ENCODE results near the gene NVL. TPM values are rescaled to one million over a fixed set of nuclear protein-coding genes. Genes with fewer than 3 reads are reported as not detected.
"Not testable (repeated sequence)": the region's sequence is repeated elsewhere in the genome, so short reads cannot be mapped to it uniquely, and the experiment has no call there.

Gene NVL
- total RNA-seq, 1 donor from 2014 or later: 35.5 TPM

GRCh38 chr1:224339442-224340033, 9.6 kb upstream of the NVL start:
- DNase-seq (ENCODE audit: low spot score in 2 of 2) (no peak), FAIRE-seq (no peak)

GRCh38 chr1:224338150-224338838, 8.3 kb upstream of the NVL start:
- FAIRE-seq (no peak), DNase-seq (ENCODE audit: low spot score in 2 of 2) (no peak)

GRCh38 chr1:224333939-224334786, 4.2 kb upstream of the NVL start:
- DNase-seq (ENCODE audit: low spot score in 2 of 2) (no peak), FAIRE-seq (no peak)

GRCh38 chr1:224333309-224333926, 3.4 kb upstream of the NVL start:
- no peak for FAIRE-seq
- peak; percentile 20 to 37 for DNase-seq (ENCODE audit: low spot score in 2 of 2)

- DNase-seq (ENCODE audit: low spot score in 2 of 2): no peak
- FAIRE-seq: no peak
Measured at GRCh38 chr1:224331824-224332223, 1.9 kb upstream of the NVL start.

- DNase-seq (ENCODE audit: low spot score in 2 of 2): no peak
- FAIRE-seq: no peak
Measured at GRCh38 chr1:224331326-224331725, 1.4 kb upstream of the NVL start.

- DNase-seq (ENCODE audit: low spot score in 2 of 2) (no peak), FAIRE-seq (no peak)
Measured at GRCh38 chr1:224329484-224329841, 509 bp downstream of the NVL start.

GRCh38 chr1:224328644-224329043, 1.3 kb downstream of the NVL start:
- no peak for FAIRE-seq
- DNase-seq (ENCODE audit: low spot score in 2 of 2): no peak

GRCh38 chr1:224325959-224326358, 4.0 kb downstream of the NVL start:
- FAIRE-seq (no peak), DNase-seq (ENCODE audit: low spot score in 2 of 2) (no peak)

- DNase-seq (ENCODE audit: low spot score in 2 of 2): no peak
- FAIRE-seq: no peak
Measured at GRCh38 chr1:224321706-224322105, 8.3 kb downstream of the NVL start.

- no peak for DNase-seq (ENCODE audit: low spot score in 2 of 2)
- no peak for FAIRE-seq
Measured at GRCh38 chr1:224317383-224318045, 12.5 kb downstream of the NVL start.

GRCh38 chr1:224312025-224312424, 17.9 kb downstream of the NVL start:
- FAIRE-seq: no peak

GRCh38 chr1:224311503-224311902, 18.5 kb downstream of the NVL start:
- FAIRE-seq; DNase-seq (ENCODE audit: low spot score in 2 of 2): not testable (repeated sequence)

More at GRCh38 chr1:224312025-224312424, 17.9 kb downstream of the NVL start:
- no peak for DNase-seq (ENCODE audit: low spot score in 2 of 2)

GRCh38 chr1:224308064-224308463, 21.9 kb downstream of the NVL start:
- FAIRE-seq: no peak

GRCh38 chr1:224304767-224305166, 25.2 kb downstream of the NVL start:
- FAIRE-seq (no peak), DNase-seq (ENCODE audit: low spot score in 2 of 2) (no peak)

More at GRCh38 chr1:224308064-224308463, 21.9 kb downstream of the NVL start:
- no peak for DNase-seq (ENCODE audit: low spot score in 2 of 2)

- no peak for FAIRE-seq
- no peak for DNase-seq (ENCODE audit: low spot score in 2 of 2)
Measured at GRCh38 chr1:224302947-224303346, 27.0 kb downstream of the NVL start.

GRCh38 chr1:224301391-224301790, 28.6 kb downstream of the NVL start:
- no peak for FAIRE-seq

GRCh38 chr1:224300346-224300745, 29.6 kb downstream of the NVL start:
- no peak for FAIRE-seq
- DNase-seq (ENCODE audit: low spot score in 2 of 2): no peak

More at GRCh38 chr1:224301391-224301790, 28.6 kb downstream of the NVL start:
- no peak for DNase-seq (ENCODE audit: low spot score in 2 of 2)

GRCh38 chr1:224298346-224299330, 31.3 kb downstream of the NVL start:
- no peak for FAIRE-seq
- no peak for DNase-seq (ENCODE audit: low spot score in 2 of 2)

Measured in frontal cortex (tissue), 4 donors.